ENCODE measurements around the gene RIN1. TPM values are rescaled to one million over a fixed set of nuclear protein-coding genes. Genes with fewer than 3 reads are reported as not detected.
"Not testable (repeated sequence)": the region's sequence is repeated elsewhere in the genome, so short reads cannot be mapped to it uniquely, and the experiment has no call there.

RIN1 gene
- total and polyA plus RNA-seq, 9 of the 15 experiments (the other 6 are each of a cell fraction or from before 2014, with no cell fraction given), result 0.01 to 1.2 (median 0.45) TPM; not detected in 1

DNA sequence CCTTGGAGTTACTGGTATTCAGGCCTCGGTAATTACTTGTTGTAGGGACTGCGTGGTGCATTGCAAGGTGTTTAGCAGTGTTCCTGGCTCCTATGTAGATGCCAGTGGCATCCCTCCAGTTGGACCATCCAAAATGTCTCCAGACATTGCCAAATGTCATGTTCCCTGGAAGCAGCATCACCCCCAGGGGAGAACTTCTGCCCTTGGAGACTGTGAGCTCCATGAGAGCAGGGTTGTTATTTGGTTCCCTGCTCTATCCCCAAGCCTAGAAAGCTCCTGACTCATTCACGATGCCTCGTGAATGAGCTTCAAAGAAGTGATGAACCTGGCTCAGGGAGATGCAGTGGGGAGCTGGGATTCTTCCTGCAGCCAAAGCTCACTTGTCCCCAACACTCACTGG, 14.6 kb downstream of the RIN1 start (continued):
- TF ChIP-seq, protein P1, sequence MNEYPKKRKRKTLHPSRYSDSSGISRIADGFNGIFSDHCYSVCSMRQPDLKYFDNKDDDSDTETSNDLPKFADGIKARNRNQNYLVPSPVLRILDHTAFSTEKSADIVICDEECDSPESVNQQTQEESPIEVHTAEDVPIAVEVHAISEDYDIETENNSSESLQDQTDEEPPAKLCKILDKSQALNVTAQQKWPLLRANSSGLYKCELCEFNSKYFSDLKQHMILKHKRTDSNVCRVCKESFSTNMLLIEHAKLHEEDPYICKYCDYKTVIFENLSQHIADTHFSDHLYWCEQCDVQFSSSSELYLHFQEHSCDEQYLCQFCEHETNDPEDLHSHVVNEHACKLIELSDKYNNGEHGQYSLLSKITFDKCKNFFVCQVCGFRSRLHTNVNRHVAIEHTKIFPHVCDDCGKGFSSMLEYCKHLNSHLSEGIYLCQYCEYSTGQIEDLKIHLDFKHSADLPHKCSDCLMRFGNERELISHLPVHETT (CRISPR knock-in tag; conservative IDR thresholded peaks at IDR 0.05 in 1 of 2, IDR thresholded peaks at IDR 0.05 in 1 of 2), result no peak
- no peak for TF ChIP-seq TEAD4 (IDR thresholded peaks at IDR 0.05; ENCODE audit: low read length)
- TF ChIP-seq TEAD4 (CRISPR knock-in tag; IDR thresholded peaks at IDR 0.05; ENCODE audit: borderline replicate concordance), result no peak
- TF ChIP-seq SRF (CRISPR knock-in tag; IDR thresholded peaks at IDR 0.05), result no peak

DNA sequence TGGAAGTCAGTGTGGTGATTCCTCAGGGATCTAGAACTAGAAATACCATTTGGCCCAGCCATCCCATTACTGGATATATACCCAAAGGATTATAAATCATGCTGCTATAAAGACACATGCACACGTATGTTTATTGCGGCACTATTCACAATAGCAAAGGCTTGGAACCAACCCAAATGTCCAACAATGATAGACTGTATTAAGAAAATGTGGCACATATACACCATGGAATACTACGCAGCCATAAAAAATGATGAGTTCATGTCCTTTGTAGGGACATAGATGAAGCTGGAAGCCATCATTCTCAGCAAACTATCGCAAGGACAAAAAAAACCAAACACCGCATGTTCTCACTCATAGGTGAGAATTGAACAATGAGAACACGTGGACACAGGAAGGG, 15.5 kb downstream of the RIN1 start:
- H3K9me1 ChIP-seq (ENCODE audit: control insufficient read depth, insufficient read depth, low read length); H4K20me1 ChIP-seq (replicated peaks; ENCODE audit: control insufficient read depth, insufficient read depth, low read length); H3K79me2 ChIP-seq (ENCODE audit: control insufficient read depth, insufficient read depth, low read length); intact Hi-C loops (cut with micrococcal nuclease); CTCF ChIA-PET (ENCODE audit: low intra/inter-chr PET ratio); H3K9ac ChIP-seq (ENCODE audit: insufficient read depth in 1 of 2, low read depth in 2 of 2, low read length in 2 of 2); DNase-seq (ENCODE audit: extremely low read depth in 1 of 4, low spot score in 3 of 4); H3K9me3 ChIP-seq (replicated peaks; ENCODE audit: control insufficient read depth, insufficient read depth, low read depth, low read length); H3K4me3 ChIP-seq; H3K27me3 ChIP-seq (ENCODE audit: control insufficient read depth in 2 of 2, insufficient read depth in 2 of 2, low read length in 2 of 2); H3K4me2 ChIP-seq (ENCODE audit: insufficient read depth, low read length); BruUV-seq (replicated peaks); ATAC-seq; in situ Hi-C loops (cut with MboI); H3K36me3 ChIP-seq (ENCODE audit: control insufficient read depth, insufficient read depth, low read length); H2AFZ ChIP-seq (ENCODE audit: low read depth, low read length); FAIRE-seq; H3K27ac ChIP-seq (ENCODE audit: extremely low read depth, low read depth, low read length); POLR2A ChIA-PET: not testable (repeated sequence)
- 20% methylated on average over 4 of the region's 6 CpGs for WGBS (ENCODE audit: insufficient coverage, low coverage, missing lambda C conversion rate)
- H3K4me1 ChIP-seq (replicated peaks in 1 of 2; ENCODE audit: control insufficient read depth in 2 of 2, insufficient read depth in 2 of 2, low read length in 2 of 2), result peaks cover 0 to 46% of the 10 kb centered on the region in 2 experiments; a peak in 2 of 5 replicates
- TF ChIP-seq KDM1A (IDR thresholded peaks at IDR 0.05) (peak in 1 of 2 experiments; percentile 13; a peak in 1 of 4 replicates), BCOR (IDR thresholded peaks at IDR 0.05) (peak; percentile 53; the same call in 1 of the 2 replicates)

All from K562 (cell line).